HG02970 (cell line): ENCODE measurements around the gene SLC35G2.
"Not testable (repeated sequence)": the region's sequence is repeated elsewhere in the genome, so short reads cannot be mapped to it uniquely, and the experiment has no call there.

Experiments
- ATAC-seq: cut with Tn5 transposase; IDR thresholded peaks from one replicate; pipeline ENCODE4 v1.9.1; 2021; ENCODE audit warnings: mild to moderate bottlenecking, moderate library complexity, moderate number of reproducible peaks; ENCODE audit not compliant: unreplicated experiment, low FRiP score

Gene SLC35G2

GRCh38 chr3:136883967-136884720 is 65.2 kb downstream of the SLC35G2 start:
- no peak for ATAC-seq

GRCh38 chr3:136885357-136886213 is 66.7 kb downstream of the SLC35G2 start:
- no peak for ATAC-seq

GRCh38 chr3:136889947-136890346 is 71.0 kb downstream of the SLC35G2 start:
- no peak for ATAC-seq

GRCh38 chr3:136891934-136892855 is 73.3 kb downstream of the SLC35G2 start:
- no peak for ATAC-seq

- ATAC-seq = no peak
These were observed 75.0 kb downstream of the SLC35G2 start for GRCh38 chr3:136893848-136894443.

- ATAC-seq = not testable (repeated sequence)
These were observed 78.2 kb downstream of the SLC35G2 start for GRCh38 chr3:136897171-136897570.

GRCh38 chr3:136898549-136898948 is 79.6 kb downstream of the SLC35G2 start:
- ATAC-seq = no peak

- ATAC-seq = no peak
These were observed 80.0 kb downstream of the SLC35G2 start for GRCh38 chr3:136898954-136899353.

GRCh38 chr3:136899622-136900158 is 80.8 kb downstream of the SLC35G2 start:
- ATAC-seq = no peak

- ATAC-seq = not testable (repeated sequence)
These were observed 81.8 kb downstream of the SLC35G2 start for GRCh38 chr3:136900694-136901093.

GRCh38 chr3:136901391-136901790 is 82.5 kb downstream of the SLC35G2 start:
- ATAC-seq = no peak

GRCh38 chr3:136902530-136902929 is 83.6 kb downstream of the SLC35G2 start:
- not testable (repeated sequence) for ATAC-seq

GRCh38 chr3:136903899-136904298 is 85.0 kb downstream of the SLC35G2 start:
- no peak for ATAC-seq

GRCh38 chr3:136904746-136905145 is 85.8 kb downstream of the SLC35G2 start:
- ATAC-seq = no peak
